Cortex of kidney (tissue), 1 donor: ENCODE measurements around the gene EIF4G3.
"Not testable (repeated sequence)": the region's sequence is repeated elsewhere in the genome, so short reads cannot be mapped to it uniquely, and the experiment has no call there.

Experiments used
- DNase-seq: peaks from one replicate; lab custom pipeline; 2025; lab: John Stamatoyannopoulos, UW

Gene EIF4G3

DNA sequence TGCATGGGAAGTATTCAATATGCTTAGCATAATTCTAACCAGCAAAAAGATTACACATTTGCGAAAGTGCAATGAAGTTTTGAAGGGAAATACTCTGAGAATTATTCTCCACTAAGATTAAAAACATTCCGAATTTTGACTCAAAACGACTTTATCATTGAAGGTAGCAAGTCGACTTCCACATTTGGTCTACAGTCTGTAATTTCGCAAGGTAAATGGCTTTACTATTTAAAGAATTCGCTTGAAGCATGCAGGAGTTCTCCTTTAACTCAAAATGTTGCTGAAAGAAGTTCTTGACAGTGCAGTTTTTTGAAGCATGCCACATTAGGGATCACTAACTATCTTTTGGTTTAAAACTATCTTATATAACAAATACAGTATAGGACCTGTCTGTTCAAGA lies 228.6 kb downstream of the EIF4G3 start:
- no peak for DNase-seq

DNA sequence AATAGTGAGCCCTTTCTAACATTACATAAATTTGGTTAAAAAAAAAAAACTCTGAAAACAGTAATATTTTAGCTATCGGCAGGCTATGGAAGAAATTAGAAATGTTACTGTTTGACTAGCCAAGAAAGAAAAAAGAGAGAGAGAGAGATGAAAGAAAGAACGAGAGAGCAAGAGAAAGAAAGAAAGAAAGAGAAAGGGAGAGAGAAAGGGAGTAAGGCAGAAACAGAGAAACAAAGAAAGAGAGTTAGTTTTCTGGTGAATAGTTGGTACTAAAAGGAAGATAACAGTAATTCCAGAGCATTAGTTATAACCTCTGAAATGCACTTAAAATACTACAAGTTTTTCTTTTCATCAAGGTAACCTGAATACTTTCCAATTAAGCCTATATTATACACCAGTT lies 229.3 kb downstream of the EIF4G3 start:
- DNase-seq, result no peak

DNA sequence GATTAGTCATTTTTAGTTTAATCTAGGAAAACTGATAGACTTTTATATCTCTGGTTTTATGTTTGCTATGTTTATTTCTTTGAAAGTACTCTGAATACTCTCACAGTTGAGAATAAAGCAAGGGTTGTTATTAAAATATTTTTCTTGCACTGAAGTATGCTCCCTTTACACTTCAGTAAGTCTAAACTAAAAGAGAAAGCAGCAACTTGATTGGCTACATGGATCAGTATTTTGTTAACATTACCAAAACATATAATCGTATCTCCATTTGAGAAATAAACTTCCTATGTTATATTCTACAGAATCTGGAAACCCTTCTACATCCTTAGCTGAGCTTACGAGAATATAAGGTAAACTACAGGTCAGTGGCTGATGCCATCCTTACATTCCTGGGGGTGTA lies 240.1 kb downstream of the EIF4G3 start:
- no peak for DNase-seq

DNA sequence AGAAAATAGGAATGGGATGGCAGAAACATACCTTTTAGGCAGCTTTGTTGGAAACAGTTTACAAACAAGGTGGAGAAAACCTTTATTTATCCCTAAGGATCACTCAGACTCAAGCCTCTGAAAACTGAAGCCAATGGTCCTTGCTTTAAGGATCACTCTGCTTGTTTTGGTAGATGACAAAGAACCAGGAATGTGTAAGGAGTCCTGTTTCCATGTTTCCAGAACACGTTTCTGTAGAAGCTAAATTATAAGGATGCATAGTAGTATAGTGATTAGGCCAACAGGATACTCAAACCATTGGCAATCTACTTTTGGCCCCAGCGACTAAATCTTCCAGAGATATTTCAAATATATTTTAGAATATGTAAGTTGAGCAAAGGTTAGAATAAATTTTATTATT lies 240.5 kb downstream of the EIF4G3 start:
- DNase-seq, result no peak

DNA sequence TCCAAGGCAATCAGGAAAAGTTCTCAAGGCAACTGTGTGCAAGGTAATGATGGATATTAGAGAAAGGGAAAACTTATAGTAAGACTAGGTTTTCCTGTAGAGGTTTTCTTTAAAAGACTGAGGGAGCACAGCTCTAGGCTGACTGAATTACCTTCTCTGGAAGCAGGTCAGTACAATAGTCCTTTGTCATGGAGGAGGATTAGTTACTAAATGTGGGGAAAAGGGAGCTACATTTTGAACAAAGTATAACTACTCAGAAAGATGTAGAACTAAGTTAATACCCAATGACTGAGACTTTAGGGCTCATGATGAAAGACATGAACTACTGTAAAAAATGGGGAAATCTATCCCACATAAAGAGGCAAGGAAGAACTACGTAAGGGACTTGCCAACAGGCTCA lies 241.0 kb downstream of the EIF4G3 start:
- DNase-seq, result no peak

DNA sequence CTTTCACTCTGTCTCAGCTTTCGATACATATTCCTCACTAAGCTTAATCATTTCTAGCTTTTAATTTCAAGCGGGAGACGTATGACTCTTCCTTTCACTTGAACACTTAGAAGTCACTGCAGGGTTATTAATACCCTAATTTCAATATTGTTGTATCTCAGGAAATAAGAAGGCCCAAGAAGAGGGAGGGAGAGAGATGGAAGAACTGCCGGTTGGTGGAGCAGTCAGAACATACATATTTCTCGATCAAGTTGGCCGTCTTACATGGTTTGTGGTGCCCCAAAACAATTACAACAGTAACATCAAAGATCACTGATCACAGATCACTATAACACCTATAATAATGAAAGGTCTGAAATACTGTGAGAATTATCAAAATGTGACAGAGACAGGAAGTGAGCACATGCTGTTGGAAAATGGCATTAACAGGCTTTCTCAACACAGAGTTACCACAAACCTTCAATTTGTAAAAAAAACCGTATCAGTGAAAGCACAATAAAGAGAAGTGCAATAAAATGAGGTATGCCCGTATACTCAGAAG lies 244.2 kb downstream of the EIF4G3 start:
- no peak for DNase-seq

DNA sequence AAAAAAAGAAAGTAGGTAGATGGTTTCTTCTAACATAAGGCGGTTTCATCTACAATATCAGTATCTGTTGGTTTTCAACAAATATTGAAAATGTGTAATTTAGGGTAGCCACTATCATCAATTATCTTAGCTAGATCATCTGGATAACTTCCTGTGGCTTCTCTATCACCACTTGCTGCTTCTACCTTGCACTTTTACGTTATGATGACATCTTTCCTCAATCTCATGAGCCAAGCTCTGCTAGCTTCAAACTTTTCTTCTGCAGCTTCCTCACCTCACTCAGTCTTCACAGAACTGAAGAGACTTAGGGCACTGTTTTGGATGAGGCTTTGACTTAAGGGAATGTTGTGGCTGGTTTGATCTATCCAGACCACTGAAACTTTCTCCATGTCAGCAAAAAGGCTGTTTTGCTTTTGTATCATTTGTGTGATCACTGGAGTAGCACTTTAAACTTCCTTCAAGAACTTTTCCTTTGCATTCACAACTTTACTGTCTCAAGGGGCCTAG lies 244.7 kb downstream of the EIF4G3 start:
- no peak for DNase-seq

DNA sequence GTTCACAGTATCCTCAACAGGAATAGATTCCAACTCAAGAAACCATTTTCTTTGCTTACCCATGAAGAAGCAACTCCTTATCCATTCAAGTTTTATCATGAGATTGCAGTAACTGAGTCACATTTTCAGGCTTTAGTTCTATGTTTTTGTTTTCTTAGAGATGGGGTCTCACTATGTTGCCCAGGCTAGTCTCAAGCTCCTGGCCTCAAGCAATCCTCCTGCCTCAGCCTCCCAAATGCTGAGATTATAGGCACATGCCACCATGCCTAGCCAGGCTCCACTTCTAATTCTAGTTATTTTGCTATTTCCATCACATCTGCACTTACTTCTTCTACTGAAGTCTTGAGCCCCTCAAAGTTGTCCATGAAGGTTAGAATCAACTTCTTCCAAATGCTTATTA lies 246.3 kb downstream of the EIF4G3 start:
- DNase-seq, result no peak

DNA sequence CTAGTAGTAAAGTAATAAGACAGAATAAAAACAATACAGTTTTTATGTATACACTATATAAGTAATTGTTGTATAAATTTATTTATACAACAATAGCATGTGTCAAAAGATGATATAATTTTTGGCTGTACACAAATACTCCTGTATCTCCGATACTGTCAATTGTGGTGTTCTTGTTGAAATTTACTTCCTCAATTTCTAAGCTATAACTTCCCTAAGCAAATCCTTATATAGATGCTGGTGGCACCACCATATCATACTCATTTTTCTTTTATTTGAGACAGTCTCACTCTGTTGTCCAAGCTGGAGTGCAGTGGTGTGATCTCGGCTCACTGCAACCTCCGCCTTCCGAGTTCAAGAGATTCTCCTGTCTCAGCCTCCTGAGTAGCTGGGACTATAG lies 248.6 kb downstream of the EIF4G3 start:
- DNase-seq, result no peak

DNA sequence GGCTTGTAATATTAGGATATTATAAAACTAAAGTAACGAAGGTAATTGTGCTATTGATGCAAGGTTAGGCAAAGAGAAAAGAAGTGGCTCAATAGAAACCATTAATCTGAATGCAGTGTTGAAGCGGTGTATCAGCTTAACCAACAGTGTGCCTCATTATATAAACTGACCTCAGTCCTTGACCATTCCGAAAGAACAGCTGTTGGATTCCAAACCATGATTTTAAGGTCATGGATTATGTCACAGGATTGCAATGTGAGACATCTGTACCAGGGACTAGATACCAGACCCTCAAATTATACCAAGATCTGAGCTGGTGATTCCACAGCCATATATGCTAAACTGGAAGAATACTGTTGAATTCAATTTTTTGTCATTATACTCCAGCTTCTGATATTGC lies 255.4 kb downstream of the EIF4G3 start:
- no peak for DNase-seq

DNA sequence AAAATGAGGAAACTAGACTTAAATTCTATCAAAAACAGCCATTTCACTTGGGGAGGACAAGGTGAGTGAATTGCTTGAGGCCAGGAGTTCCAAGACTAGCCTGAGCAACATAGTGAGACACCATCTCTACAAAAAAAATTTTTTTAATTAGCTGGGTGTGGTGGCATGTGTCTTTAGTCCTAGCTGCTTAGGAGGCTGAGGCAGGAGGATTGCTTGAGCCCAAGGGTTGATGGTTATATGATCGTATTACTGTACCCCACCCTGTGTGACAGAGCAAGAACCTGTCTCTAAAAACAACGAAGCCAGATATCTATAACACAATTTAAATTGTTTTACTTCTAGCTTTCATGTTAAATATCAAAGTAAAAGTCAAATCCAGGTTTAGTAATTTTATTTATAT lies 263.5 kb downstream of the EIF4G3 start:
- no peak for DNase-seq

DNA sequence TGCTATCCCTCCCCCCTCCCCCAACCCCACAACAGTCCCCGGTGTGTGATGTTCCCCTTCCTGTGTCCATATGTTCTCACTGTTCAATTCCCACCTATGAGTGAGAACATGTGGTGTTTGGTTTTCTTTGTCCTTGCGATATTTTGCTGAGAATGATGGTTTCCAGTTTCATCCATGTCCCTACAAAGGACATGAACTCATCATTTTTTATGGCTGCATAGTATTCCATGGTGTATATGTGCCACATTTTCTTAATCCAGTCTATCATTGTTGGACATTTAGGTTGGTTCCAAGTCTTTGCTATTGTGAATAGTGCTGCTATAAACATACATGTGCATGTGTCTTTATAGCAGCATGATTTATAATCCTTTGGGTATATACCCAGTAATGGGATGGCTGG lies 269.2 kb downstream of the EIF4G3 start:
- not testable (repeated sequence) for DNase-seq

DNA sequence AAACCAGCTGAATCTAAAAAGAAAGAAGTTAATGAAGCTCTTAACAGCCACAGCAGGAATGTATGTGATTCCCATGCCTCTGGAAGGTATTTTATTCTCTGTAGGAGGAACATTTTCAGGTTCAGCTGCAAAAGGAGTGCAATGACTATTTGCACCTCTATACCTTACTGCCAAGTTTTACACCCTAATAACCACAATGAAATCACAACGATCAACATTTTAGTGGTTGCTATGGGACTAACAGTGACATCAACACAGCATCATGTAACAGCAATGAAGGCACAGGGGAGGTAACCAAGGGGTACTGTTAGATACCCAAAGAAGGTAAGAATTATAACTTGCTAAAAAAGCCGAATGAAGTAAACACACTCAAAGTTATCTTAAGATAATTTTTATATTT lies 273.3 kb downstream of the EIF4G3 start:
- DNase-seq, result no peak

DNA sequence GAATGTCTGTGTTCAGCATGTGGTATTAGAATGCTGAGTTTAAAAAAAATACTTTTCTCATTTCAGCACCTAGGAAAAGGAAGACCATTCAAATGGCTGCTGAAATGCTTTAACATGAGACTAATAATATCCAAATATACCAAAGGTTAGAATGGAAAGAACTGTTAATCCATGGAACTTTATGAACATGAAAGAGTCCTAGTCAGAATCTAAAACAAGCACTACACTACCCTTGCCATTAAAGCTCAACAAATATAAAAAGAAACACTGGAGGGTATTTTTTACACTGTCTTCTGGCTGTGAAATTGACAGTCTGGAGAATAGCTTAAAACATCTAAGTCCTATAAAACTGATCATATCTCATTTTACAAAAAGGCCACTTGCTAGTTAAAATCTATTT lies 276.6 kb downstream of the EIF4G3 start:
- DNase-seq, result no peak

DNA sequence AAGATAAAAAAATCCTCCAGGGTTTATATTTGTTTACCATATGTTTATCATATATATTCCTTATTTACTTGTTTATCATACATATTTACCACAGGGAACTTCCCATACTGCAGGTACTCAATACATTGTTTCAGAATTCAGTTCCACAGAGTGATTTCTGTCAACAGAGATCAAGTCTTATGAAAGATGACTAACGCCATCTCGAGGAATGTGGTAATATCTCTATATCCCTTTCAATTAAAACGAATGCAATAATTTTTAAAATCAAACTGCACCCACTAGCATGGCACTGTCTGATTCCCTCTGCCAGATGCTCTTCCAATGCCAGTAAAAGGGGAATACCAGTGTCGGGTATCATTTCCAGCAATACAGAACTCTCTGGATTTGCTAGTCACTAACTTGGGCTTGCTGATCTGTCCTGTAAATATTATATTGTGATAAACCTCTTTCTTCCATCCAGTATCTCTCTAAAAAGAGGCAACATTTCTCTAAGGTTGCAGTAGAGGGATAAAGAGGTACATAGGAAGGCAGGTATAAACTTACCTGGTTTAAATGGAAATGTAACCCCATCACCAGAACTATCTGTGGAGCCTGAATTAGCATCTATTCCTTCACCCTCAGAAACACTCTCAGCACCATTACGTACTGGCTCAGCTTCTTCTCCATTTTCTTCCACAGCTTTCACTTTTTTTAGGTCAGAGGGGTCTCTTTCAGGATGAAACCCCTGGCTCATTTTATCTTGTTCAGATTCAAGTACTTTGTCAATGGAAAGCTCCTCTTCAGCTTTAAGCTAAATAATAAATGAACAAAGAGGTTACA lies 277.3 kb downstream of the EIF4G3 start:
- no peak for DNase-seq

DNA sequence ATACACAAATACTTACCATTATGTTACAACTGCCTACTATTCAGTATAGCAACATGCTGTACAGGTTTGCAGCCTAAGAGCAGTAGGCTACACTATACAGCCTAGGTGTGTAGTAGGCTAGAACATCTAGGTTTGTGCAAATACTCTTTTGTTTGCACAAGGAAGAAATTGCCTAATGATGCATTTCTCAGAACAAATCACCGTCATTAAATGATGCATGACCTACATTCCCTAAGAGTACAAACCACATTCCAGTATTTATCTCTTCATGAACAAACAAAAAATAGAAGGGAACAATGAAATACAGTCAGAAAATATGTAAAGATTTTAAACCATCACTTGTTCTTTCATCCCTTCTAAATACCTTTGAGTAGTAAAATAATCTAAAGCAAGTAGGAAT lies 279.9 kb downstream of the EIF4G3 start:
- DNase-seq, result no peak

DNA sequence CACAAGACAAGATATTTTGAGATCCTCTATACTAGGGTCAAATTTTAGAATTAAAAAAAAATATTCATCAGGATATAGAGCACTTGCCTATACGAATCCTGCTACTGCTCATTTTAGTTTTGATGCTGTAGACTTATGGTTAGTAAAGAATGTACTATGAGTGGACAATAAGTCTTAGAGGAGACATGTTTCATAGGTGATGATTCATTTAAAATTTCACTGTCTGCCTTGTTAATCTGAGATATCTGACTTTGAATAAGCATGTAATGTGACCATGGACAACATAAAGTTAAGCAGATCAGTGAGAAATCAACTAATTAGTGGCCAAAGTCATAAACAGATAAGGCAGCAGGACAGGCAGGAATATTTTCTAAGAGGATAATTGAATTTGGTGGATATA lies 282.8 kb downstream of the EIF4G3 start:
- DNase-seq, result no peak

DNA sequence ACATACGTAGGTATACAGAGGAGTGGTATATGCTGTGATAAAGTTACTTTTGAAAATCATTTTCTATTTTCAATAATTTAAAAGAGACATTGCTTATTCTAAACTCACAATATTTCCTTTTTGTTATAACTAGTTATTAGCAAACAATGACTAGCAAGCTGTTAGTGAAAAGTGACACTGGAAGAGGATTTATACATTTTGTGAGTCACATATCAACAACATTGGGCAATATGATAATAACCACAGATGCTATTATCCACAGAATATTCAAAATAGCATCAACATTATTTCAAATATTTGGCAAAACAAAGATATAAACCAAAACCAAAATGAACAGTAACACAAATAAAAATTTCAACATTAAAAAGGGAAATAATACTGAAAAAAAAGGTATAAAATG lies 285.6 kb downstream of the EIF4G3 start:
- no peak for DNase-seq

DNA sequence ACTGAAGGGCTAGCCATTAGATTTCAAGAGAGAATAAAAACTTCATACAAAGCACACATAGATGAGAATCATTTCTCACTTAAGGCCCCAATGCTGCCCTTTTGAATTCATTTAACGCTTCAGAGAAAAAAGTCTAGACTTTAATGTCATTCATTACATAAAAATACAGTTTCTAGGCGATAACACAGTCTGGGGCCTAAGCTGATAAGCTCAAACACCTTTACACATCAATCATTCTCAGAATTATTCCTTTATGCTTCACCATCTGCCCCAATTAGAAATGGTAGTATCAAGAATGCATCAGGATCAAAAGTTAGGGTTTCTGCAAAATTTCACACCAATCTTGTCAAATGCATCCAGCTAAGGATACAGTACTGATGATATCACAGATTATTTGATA lies 289.5 kb downstream of the EIF4G3 start:
- no peak for DNase-seq

DNA sequence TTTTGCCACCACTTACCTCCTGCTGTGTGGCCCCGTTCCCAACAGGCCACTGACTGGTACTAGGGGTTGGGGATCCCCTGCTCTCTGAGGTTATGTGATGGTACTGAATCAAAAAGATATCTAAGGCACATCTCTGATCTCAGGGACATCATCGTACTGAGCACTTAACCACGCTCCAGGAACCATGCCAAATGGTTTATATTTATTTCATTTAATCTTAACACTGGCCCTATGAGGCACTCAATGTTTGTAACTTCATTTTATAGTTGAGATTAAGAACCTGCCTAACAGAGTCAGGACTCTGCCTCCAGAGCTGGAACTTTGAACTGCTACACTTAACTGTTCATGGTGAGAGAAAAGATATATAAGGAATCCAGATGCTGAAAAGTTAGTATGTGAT lies 291.6 kb downstream of the EIF4G3 start:
- DNase-seq, result no peak

DNA sequence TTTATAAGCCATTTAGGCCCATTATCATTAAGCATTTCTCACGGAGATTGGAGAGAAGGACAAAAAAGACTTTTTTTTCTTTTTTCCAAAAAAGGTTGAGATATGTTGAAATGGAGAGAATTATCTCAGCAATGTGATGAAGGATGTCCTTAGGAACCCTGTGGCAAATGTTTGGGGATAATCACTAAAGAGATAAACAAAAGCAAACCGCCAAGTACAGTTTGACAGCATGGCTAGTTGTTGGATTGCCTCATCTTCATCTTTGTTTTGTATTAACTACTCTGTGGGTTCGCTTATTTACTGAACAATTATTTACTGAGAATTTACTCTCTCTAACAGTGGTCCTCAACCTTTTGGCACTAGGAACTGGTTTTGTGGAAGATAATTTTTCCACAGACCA lies 292.2 kb downstream of the EIF4G3 start:
- no peak for DNase-seq

DNA sequence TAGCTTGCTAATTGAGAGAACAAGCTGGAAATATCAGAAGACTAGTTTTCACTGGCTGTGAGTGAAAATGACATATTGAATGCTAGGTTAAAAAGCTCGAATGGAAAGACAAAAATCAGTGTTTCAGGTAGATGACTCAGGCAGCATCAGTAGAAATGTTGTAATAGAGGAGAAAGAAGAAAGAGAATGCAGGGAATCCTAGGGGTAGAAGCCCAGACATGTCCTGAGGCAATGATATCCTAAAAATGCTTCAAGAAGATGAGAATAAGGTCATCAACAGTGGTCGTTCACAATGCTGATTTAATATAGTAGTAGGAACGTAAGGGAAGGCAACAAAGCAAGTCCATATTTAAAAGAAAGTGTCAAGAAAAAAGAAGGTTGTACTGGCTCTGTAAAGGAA lies 292.9 kb downstream of the EIF4G3 start:
- DNase-seq, result no peak

DNA sequence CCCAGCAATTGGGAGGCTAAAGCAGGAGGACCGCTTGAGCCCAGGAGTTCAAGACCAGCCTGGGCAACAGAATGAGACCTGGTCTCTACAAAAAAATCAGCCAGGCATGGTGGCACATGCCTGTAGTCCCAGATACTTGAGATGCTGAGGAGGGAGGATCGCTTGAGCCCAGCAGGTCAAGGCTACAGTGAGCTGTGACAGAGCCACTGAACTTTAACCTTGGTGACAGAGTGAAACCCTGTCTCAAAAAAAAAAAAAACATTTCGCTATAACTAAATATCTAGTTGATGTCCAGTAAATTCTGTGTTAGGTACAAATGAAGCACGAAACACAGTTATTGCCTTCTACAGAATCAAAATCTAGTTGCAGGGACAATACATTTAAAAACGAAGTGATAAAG lies 293.9 kb downstream of the EIF4G3 start:
- DNase-seq, result no peak

DNA sequence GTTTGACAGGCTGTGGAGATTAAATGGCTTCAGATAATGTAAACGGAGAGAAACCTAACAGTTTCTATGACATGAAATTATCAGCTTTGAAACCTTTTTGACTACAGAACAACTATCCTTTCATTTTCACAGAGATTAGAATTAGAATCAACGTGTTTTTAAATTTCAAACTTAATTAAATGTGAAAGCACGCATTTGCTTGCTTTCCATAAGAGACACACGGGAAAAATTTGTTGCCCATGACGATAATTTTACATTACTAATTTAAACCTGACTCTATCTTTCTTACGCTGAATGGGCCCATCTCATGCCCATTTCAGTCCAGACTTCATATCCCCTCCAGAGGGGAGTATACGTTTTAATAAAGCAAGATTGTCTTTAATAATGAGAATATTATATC lies 297.9 kb downstream of the EIF4G3 start:
- DNase-seq, result no peak
